DND-41 (cell line): ENCODE results near the gene PSEN2.

Experiments
- ATAC-seq: fragments of 200-7000 bp; cut with Tn5 transposase; 3 replicates; pipeline ENCODE4 v1.9.1; 2021; ENCODE audit warnings: low read depth; ENCODE audit not compliant: insufficient read depth
- DNase-seq: peaks from one replicate; pipeline ENCODE4 v3.0.0-alpha.2; 2020
- H2AFZ ChIP-seq: 2 replicates; pipeline ENCODE4 v1.6.0; 2012; ENCODE audit warnings: low read depth, low read length
- H3K27ac ChIP-seq: 2 replicates; pipeline ENCODE4 v1.5.1; 2012; ENCODE audit warnings: low read length, inconsistent platforms
- H3K27me3 ChIP-seq: fragments of 200-600 bp; sonication (generic); 2 replicates; pipeline ENCODE4 v1.6.0; 2012; ENCODE audit warnings: low read length, mild to moderate bottlenecking, inconsistent platforms; ENCODE audit not compliant: insufficient read depth, poor library complexity
- H3K36me3 ChIP-seq: 2 replicates; pipeline ENCODE4 v1.5.1; 2012; ENCODE audit warnings: low read length, inconsistent platforms; ENCODE audit not compliant: insufficient read depth
- H3K4me1 ChIP-seq: 2 replicates; pipeline ENCODE4 v1.5.1; 2012; ENCODE audit warnings: mild to moderate bottlenecking, low read length; ENCODE audit not compliant: insufficient read depth
- H3K4me2 ChIP-seq: 2 replicates; pipeline ENCODE4 v1.6.0; 2012; ENCODE audit warnings: mild to moderate bottlenecking, moderate library complexity, low read length, inconsistent platforms; ENCODE audit not compliant: insufficient read depth
- H3K4me3 ChIP-seq, 2 experiments: fragments of 200-600 bp in 1 of 2; shearing (Covaris generic) in 1 of 2; 2 replicates each; pipeline ENCODE4 v1.5.1; 2012 to 2016; ENCODE audit warnings: inconsistent platforms in 2 of 2, low read length in 2 of 2, mild to moderate bottlenecking in 2 of 2, low read depth in 1 of 2, moderate library complexity in 1 of 2
- H3K79me2 ChIP-seq: 2 replicates; pipeline ENCODE4 v1.6.0; 2012; ENCODE audit warnings: low read length, inconsistent platforms; ENCODE audit not compliant: insufficient read depth
- H3K9ac ChIP-seq: 2 replicates; pipeline ENCODE4 v1.6.0; 2012; ENCODE audit warnings: low read depth, mild to moderate bottlenecking, inconsistent platforms, low read length, moderate library complexity
- H3K9me3 ChIP-seq: 2 replicates; pipeline ENCODE4 v1.5.1; 2012; ENCODE audit warnings: low read length, moderate library complexity, mild to moderate bottlenecking, inconsistent platforms; ENCODE audit not compliant: insufficient read depth, severe bottlenecking
- H4K20me1 ChIP-seq: 2 replicates; pipeline ENCODE4 v1.6.0; 2012; ENCODE audit warnings: low read length; ENCODE audit not compliant: insufficient read depth
- CTCF ChIP-seq: IDR thresholded peaks from 2 replicates; pipeline ENCODE4 v1.5.1; 2012; ENCODE audit warnings: borderline replicate concordance, low read length, moderate library complexity, mild to moderate bottlenecking; ENCODE audit not compliant: poor library complexity, severe bottlenecking; ENCODE audit errors: extremely low read depth
- EZH2 ChIP-seq: IDR thresholded peaks from 3 replicates; pipeline ENCODE4 v1.6.1; 2012; ENCODE audit warnings: borderline replicate concordance, low read depth, mild to moderate bottlenecking, moderate library complexity, low read length, inconsistent platforms; ENCODE audit not compliant: severe bottlenecking

The PSEN2 gene

GRCh38 chr1:226934483-226935237 lies 64.2 kb downstream of the PSEN2 start:
- no peak for TF ChIP-seq CTCF
- no peak for TF ChIP-seq EZH2
- H3K9ac ChIP-seq, result no peak overlapping the region
- no peak overlapping the region for H3K4me3 ChIP-seq
- peaks cover 13% of the 10 kb centered on the region for H3K4me1 ChIP-seq
- no peak overlapping the region for H3K4me2 ChIP-seq
- no peaks in the 10 kb centered on the region for H3K27me3 ChIP-seq
- H2AFZ ChIP-seq, result no peak overlapping the region
- peaks cover 12% of the 10 kb centered on the region for H3K9me3 ChIP-seq
- no peaks in the 10 kb centered on the region for H4K20me1 ChIP-seq
- H3K79me2 ChIP-seq, result no peaks in the 10 kb centered on the region
- no peak for ATAC-seq
- no peak overlapping the region for H3K27ac ChIP-seq
- no peaks in the 10 kb centered on the region for H3K36me3 ChIP-seq
- DNase-seq, result no peak

- H3K9me3 ChIP-seq, result peaks cover 12% of the 10 kb centered on the region
- H3K4me2 ChIP-seq, result peak overlapping the region; percentile 72
- H3K27ac ChIP-seq, result peak overlapping the region; percentile 98
- peak overlapping the region; percentile 78 for H3K9ac ChIP-seq
- DNase-seq (no peak), ATAC-seq (no peak)
- no peaks in the 10 kb centered on the region for H3K27me3 ChIP-seq
- H3K79me2 ChIP-seq, result peaks cover 28% of the 10 kb centered on the region
- TF ChIP-seq EZH2 (no peak), CTCF (no peak)
- H4K20me1 ChIP-seq, result peaks cover 5% of the 10 kb centered on the region; the same call in 1 of the 2 replicates
- H3K36me3 ChIP-seq, result no peaks in the 10 kb centered on the region
- peaks cover 36% of the 10 kb centered on the region for H3K4me1 ChIP-seq
- H2AFZ ChIP-seq, result peak overlapping the region; percentile 88
- peak overlapping the region in 1 of 2 experiments; percentile 95; a peak in 2 of 4 replicates for H3K4me3 ChIP-seq
Measured at GRCh38 chr1:226937940-226938725, 67.7 kb downstream of the PSEN2 start.

- DNase-seq (peak; percentile 26), ATAC-seq (no peak)
- H4K20me1 ChIP-seq, result peaks cover 9% of the 10 kb centered on the region; the same call in 1 of the 2 replicates
- peak overlapping the region; percentile 72 for H3K4me2 ChIP-seq
- H3K9me3 ChIP-seq, result peaks cover 12% of the 10 kb centered on the region
- H3K9ac ChIP-seq, result peak overlapping the region; percentile 78
- H3K4me3 ChIP-seq, result peak overlapping the region; percentile 46 to 95
- H3K79me2 ChIP-seq, result peaks cover 35% of the 10 kb centered on the region
- H3K4me1 ChIP-seq, result peaks cover 36% of the 10 kb centered on the region
- no peaks in the 10 kb centered on the region for H3K27me3 ChIP-seq
- H3K27ac ChIP-seq, result peak overlapping the region; percentile 98
- TF ChIP-seq EZH2 (no peak), CTCF (no peak)
- no peaks in the 10 kb centered on the region for H3K36me3 ChIP-seq
- H2AFZ ChIP-seq, result peak overlapping the region; percentile 88
Measured at GRCh38 chr1:226938903-226939437, 68.6 kb downstream of the PSEN2 start.
